Esophagus squamous epithelium (tissue), 5 donors: ENCODE results near the gene NDC1. TPM values are rescaled to one million over a fixed set of nuclear protein-coding genes. Genes with fewer than 3 reads are reported as not detected.

Experiments
- DNase-seq: peaks from one replicate; lab custom pipeline; 2025; lab: John Stamatoyannopoulos, UW
- H3K27ac ChIP-seq, 4 donors: fragments of 200-600 bp; sonication (generic); one replicate each; pipeline ENCODE4 v1.5.1; 2016 to 2019; ENCODE audit warnings: mild to moderate bottlenecking in 1 of 4
- H3K27me3 ChIP-seq, 4 donors: fragments of 200-600 bp; sonication (generic); 1 replicate in 3 of 4; 2 replicates in 1 of 4; pipeline versions ENCODE4 v1.5.1 to v1.6.0; 2017 to 2021; ENCODE audit warnings: antibody characterized with exemption in 1 of 4
- H3K36me3 ChIP-seq, 3 donors: fragments of 200-600 bp; sonication (generic); one replicate each; pipeline ENCODE4 v1.5.1; 2016 to 2019
- H3K4me1 ChIP-seq, 3 donors: fragments of 200-600 bp; sonication (generic); one replicate each; pipeline ENCODE4 v1.5.1; 2017 to 2019
- H3K4me3 ChIP-seq, 4 donors: fragments of 200-600 bp; sonication (generic); 1 replicate in 3 of 4; 2 replicates in 1 of 4; pipeline ENCODE4 v1.5.1; 2016 to 2019; ENCODE audit warnings: mild to moderate bottlenecking in 2 of 4, moderate library complexity in 1 of 4
- H3K9me3 ChIP-seq, 3 donors: fragments of 200-600 bp; sonication (generic); one replicate each; pipeline ENCODE4 v1.5.1; 2016 to 2019
- CTCF ChIP-seq, 6 experiments: fragments of 450-650 bp in 4 of 6; fragments of 200-600 bp in 2 of 6; sonication (generic) in 2 of 6; IDR thresholded peaks; one replicate each; pipeline ENCODE4 v1.5.1; 2016 to 2019; ENCODE audit warnings: antibody characterized with exemption in 6 of 6, mild to moderate bottlenecking in 4 of 6, moderate library complexity in 4 of 6
- POLR2A ChIP-seq, 4 donors: fragments of 450-650 bp; IDR thresholded peaks; one replicate each; pipeline ENCODE4 v1.6.1; 2017; ENCODE audit warnings: antibody characterized with exemption in 4 of 4, mild to moderate bottlenecking in 4 of 4, moderate library complexity in 3 of 4
- WGBS, 2 donors: methylation state at CpG; one replicate each; pipeline ENCODE4 v1.1.5; 2018; 5-methylcytosine and 5-hydroxymethylcytosine counted together
- intact Hi-C: fragments of 100-400 bp; cut with DNase I; formaldehyde crosslinking; loops from one replicate; pipeline ENCODE4 v1.15.0; 2022
- total RNA-seq, 4 donors: library from RNA; depleted of rRNA; stranded (reverse); fragments of >200 nt; gene quantifications; one replicate each; pipeline ENCODE4 v1.1.0, GENCODE V29; 2016
- donor health status: DM: yes; HTN: yes; CAD: no.

Gene NDC1
- total RNA-seq, 4 donors from 2014 or later = 7.2 to 29.1 (median 21.0) TPM

GRCh38 chr1:53871773-53872484 lies 33.8 kb upstream of the NDC1 start:
- intact Hi-C loops = no loop called here
- WGBS, 2 donors = 62 to 63% methylated on average over 5 of the region's 5 CpGs
- H3K4me3 ChIP-seq = no peak overlapping the region
- no peak overlapping the region for H3K27ac ChIP-seq
- no peak for DNase-seq
- H3K4me1 ChIP-seq = no peaks in the 10 kb centered on the region
- H3K9me3 ChIP-seq = no peaks in the 10 kb centered on the region
- H3K36me3 ChIP-seq = peaks cover under 1 to 97% (median 4%) of the 10 kb centered on the region in 3 donors
- no peaks in the 10 kb centered on the region for H3K27me3 ChIP-seq
- no peak for TF ChIP-seq POLR2A (IDR thresholded peaks at IDR 0.05)

- TF ChIP-seq CTCF (IDR thresholded peaks at IDR 0.05) = no peak
- no peak for TF ChIP-seq POLR2A (IDR thresholded peaks at IDR 0.05)
- Histone ChIP-seq H3K27me3 (no peaks in the 10 kb centered on the region), H3K36me3 (peaks cover 3 to 97% (median 6%) of the 10 kb centered on the region in 3 donors), H3K27ac (no peak overlapping the region), H3K4me1 (no peaks in the 10 kb centered on the region), H3K4me3 (no peak overlapping the region), H3K9me3 (no peaks in the 10 kb centered on the region)
- WGBS, 2 donors = 60 to 69% methylated on average over 4 of the region's 4 CpGs
- intact Hi-C loops = no loop called here
- DNase-seq = no peak
Observed at GRCh38 chr1:53871221-53871620, 33.1 kb upstream of the NDC1 start.

GRCh38 chr1:53869454-53870117 lies 31.5 kb upstream of the NDC1 start:
- H3K4me3 ChIP-seq = no peak overlapping the region
- H3K27me3 ChIP-seq = no peaks in the 10 kb centered on the region
- WGBS, 2 donors = 79 to 87% methylated on average over 11 of the region's 11 CpGs
- TF ChIP-seq CTCF (IDR thresholded peaks at IDR 0.05) (no peak), POLR2A (IDR thresholded peaks at IDR 0.05) (no peak)
- no peaks in the 10 kb centered on the region for H3K4me1 ChIP-seq
- no peak for DNase-seq
- H3K9me3 ChIP-seq = no peaks in the 10 kb centered on the region
- H3K27ac ChIP-seq = no peak overlapping the region
- intact Hi-C loops = no loop called here
- peaks cover 6 to 91% (median 11%) of the 10 kb centered on the region in 3 donors for H3K36me3 ChIP-seq

DNA sequence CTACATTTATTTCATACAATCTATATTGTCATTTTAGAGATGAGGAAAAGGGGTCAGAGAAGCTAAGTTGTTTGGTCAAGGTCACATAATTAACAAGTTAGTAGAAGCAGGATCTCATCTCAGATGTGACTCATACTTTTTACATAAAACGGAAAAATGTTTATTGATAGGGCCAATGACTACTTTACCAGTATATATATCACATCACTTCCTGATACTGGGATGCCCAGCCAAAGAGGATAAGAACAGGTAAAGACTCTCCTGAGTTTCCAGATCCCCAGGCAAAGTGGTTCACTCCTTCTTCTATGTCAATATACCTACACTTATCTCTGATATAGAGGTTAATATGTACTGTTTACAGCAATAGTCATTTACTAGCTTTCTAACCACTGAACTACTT lies 30.5 kb upstream of the NDC1 start:
- 58 to 75% methylated on average over 1 of the region's 1 CpG for WGBS, 2 donors
- Histone ChIP-seq H3K4me1 (no peaks in the 10 kb centered on the region), H3K4me3 (no peak overlapping the region), H3K9me3 (no peaks in the 10 kb centered on the region), H3K27ac (no peak overlapping the region), H3K36me3 (peaks cover 6 to 91% (median 11%) of the 10 kb centered on the region in 3 donors), H3K27me3 (no peaks in the 10 kb centered on the region)
- no peak for TF ChIP-seq CTCF (IDR thresholded peaks at IDR 0.05)
- TF ChIP-seq POLR2A (IDR thresholded peaks at IDR 0.05) = no peak
- intact Hi-C loops = no loop called here
- no peak for DNase-seq

DNA sequence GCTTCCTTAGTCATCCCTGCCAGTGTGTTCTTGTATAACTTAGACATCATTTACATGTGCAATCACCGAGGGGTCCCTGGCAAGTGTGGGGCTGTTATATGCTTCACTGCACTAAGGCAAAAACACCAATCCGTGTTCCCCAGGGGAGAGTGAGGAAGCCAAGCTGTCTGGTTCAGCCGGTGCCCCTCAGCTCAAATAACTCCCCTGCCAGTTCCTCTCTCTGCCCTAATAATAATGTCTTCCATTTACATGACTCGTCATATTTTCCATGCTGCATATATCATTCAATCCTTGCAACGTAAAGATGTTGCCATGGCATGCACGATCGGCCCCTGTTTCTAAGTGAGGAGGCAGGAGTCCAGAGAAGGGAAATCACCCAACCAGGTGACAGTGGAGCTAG lies 24.4 kb upstream of the NDC1 start:
- TF ChIP-seq POLR2A (IDR thresholded peaks at IDR 0.05) = no peak
- TF ChIP-seq CTCF (IDR thresholded peaks at IDR 0.05) = no peak
- H3K4me3 ChIP-seq = no peak overlapping the region
- no peaks in the 10 kb centered on the region for H3K27me3 ChIP-seq
- H3K4me1 ChIP-seq = peaks cover 0 to 4% (median 0%) of the 10 kb centered on the region in 3 donors
- no peaks in the 10 kb centered on the region for H3K9me3 ChIP-seq
- WGBS, 2 donors = 55 to 66% methylated on average over 7 of the region's 7 CpGs
- no peak overlapping the region for H3K27ac ChIP-seq
- H3K36me3 ChIP-seq = peaks cover 6 to 78% (median 6%) of the 10 kb centered on the region in 3 donors
- no peak for DNase-seq
- intact Hi-C loops = no loop called here
